CD4-positive, alpha-beta T cell treated with Interleukin-4 for 1 hour (primary cell): Measurements from ENCODE around the gene MOGAT2.

ENCODE experiments used
- DNase-seq, 2 donors: peaks; one replicate each; pipeline ENCODE4 v3.0.0-alpha.2; 2020 to 2022

Gene MOGAT2

GRCh38 chr11:75781831-75782230, 64.2 kb downstream of the MOGAT2 start:
- DNase-seq = no peak
